Measurements from ENCODE around the gene UBR4.

The UBR4 gene

DNA sequence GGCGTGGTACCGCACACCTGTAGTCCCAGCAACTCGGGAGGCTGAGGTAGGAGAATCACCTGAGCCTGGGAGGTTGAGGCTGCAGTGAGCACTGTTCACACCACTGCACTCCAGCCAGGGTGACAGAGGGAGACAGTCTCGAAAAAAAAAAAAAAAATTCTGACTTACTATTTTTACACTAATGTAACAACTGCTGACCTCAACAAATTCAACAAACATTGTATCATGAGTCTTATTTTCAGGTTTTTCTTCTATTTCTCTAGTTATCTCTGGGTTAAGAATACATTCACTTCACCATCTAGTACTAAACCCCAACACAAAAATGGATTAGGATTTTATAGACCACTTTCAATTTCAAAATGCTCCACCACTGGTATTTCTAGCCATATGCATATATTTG, 72.9 kb downstream of the UBR4 start:
- TF ChIP-seq, protein P1, sequence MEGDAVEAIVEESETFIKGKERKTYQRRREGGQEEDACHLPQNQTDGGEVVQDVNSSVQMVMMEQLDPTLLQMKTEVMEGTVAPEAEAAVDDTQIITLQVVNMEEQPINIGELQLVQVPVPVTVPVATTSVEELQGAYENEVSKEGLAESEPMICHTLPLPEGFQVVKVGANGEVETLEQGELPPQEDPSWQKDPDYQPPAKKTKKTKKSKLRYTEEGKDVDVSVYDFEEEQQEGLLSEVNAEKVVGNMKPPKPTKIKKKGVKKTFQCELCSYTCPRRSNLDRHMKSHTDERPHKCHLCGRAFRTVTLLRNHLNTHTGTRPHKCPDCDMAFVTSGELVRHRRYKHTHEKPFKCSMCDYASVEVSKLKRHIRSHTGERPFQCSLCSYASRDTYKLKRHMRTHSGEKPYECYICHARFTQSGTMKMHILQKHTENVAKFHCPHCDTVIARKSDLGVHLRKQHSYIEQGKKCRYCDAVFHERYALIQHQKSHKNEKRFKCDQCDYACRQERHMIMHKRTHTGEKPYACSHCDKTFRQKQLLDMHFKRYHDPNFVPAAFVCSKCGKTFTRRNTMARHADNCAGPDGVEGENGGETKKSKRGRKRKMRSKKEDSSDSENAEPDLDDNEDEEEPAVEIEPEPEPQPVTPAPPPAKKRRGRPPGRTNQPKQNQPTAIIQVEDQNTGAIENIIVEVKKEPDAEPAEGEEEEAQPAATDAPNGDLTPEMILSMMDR (conservative IDR thresholded peaks at IDR 0.05) = no peak
- H3K27ac ChIP-seq = no peak overlapping the region

DNA sequence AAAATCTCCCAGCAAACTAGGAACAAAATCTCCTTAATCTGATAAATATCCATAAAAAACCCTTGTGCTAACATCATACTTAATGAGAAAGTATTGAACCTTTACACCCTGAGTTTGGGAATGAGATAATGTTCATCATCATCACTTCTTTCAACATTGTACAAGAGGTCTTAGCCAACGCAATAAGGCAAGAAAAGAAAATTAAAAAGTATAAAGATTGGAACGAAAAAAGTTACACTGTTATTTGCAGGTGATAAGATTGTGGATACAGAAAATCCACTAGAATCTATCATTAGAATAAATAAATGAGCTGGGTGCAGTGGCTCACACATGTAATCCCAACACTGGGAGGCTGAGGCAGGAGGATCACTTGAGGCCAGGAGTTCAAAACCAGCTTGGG, 76.7 kb downstream of the UBR4 start:
- H3K27ac ChIP-seq = no peak overlapping the region
- TF ChIP-seq, protein P1 (conservative IDR thresholded peaks at IDR 0.05) = no peak

DNA sequence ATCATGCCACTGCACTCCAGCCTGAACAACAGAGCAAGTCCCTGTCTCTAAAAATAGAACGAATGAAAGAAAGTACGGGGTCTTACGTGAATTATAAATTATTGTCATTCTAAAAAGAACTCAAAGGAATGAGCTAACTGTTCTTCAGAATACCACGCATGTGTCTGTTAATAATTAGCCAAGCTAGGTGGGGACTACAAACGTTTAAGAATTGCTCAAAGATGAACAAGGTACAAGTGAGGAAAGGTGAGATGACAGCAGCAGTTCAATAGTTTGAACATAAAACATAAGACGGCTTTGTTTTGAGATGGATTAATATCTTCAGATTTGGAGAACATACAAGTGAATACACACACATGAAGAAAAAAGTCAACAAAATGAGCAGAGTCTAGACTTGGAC, 79.6 kb downstream of the UBR4 start:
- H3K27ac ChIP-seq = no peak overlapping the region
- TF ChIP-seq, protein P1 (conservative IDR thresholded peaks at IDR 0.05) = no peak

DNA sequence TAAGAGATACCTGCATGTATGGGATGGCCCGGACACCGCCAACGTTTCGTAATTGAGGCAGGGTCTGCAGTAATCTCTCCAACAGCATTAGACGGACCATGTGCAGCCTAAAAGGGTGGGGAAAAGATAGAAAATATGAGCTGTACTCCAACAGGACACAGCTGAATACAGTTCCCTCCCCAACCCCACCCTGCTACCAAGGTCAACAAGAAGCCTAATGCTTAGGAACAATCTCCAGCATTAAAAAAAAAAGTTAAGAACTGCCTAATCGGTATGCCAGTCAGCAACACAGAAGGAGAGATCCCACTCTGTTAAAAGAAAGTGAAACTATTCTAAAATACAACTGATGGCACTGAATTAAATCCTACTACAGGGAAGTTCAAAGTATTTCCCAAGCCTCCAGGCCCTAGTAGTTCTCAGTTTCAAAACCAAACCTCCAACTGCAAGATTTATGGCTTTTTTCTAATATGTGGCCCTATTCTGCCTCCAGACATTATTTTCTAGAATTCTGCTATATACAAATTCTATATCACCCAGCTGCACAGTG, 81.0 kb downstream of the UBR4 start:
- TF ChIP-seq, protein P1 (conservative IDR thresholded peaks at IDR 0.05) = no peak
- no peak overlapping the region for H3K27ac ChIP-seq

DNA sequence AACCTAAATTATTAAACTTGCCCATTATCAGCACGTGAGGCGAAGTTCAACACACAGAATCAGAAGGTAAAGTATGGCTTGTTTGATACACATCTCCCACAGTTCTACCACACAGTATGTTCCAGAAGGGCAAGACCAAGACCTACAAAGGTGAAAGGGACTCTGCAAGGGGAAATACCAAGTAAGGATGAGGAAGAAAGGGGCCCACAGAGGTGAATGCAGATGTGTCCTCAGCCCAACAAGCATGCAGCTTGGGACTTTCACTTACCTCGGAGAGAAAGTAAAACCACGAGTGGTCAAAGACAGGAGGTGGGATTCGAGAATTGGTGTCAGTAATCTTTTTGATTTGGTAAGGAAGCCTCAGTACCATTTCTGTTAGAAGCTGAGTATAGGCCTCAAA, 85.8 kb downstream of the UBR4 start:
- H3K27ac ChIP-seq = no peak overlapping the region
- TF ChIP-seq, protein P1 (conservative IDR thresholded peaks at IDR 0.05) = no peak

DNA sequence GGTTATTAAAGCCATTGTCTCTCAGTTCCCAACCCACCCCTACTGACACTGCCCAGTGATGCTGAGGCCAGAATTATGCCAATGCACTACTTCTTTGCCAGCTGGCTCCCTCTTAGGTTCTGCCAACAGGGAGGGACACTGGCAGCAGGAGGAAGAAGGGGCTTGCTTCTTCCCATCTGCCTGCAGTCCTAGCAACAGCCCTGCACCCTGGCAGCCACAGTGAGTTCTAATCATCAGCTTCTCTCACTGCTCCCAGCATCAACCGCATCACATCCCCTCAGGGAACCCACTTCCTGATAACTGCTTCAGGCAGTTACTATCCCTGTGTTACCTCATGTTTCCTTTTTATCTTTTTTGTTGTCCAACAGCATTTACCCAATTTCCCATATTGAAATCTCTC, 86.2 kb downstream of the UBR4 start:
- H3K27ac ChIP-seq = no peak overlapping the region

DNA sequence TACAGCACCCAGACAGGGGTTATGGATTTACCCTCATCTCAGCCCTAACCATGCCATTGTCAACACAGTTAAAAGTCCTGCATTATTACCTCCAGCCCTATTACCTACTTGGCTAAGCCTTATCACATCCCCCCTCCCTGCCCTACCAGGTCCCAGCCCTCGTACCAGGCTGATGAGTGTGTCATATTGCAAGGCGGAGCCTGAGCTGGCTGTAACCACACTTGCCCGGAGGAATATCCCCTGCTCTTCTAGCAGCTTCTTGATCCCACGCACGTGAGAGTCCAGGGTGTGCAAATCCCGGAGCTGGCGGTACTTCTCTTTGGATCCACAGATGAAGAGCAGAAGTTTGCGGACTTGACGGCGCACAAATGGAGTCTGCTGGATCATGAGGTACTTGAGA, 87.4 kb downstream of the UBR4 start:
- no peak overlapping the region for H3K27ac ChIP-seq

More for the DNA sequence above, 86.2 kb downstream of the UBR4 start:
- TF ChIP-seq, protein P1 (conservative IDR thresholded peaks at IDR 0.05) = no peak

More for the DNA sequence above, 87.4 kb downstream of the UBR4 start:
- TF ChIP-seq, protein P1 (conservative IDR thresholded peaks at IDR 0.05) = no peak

Data from VCaP (cell line).